Activated CD8-positive, alpha-beta memory T cell treated with anti-CD3 and anti-CD28 coated beads for 48 hours (primary cell): ENCODE data around the gene MYO1D.

Experiments
- DNase-seq, 3 experiments: peaks; one replicate each; pipeline ENCODE4 v3.0.0-alpha.2; 2020; ENCODE audit warnings: low read depth in 2 of 3, low spot score in 2 of 3

Gene MYO1D

GRCh38 chr17:32591405-32591804 is 285.5 kb downstream of the MYO1D start:
- no peak for DNase-seq

GRCh38 chr17:32590974-32591373 is 285.9 kb downstream of the MYO1D start:
- DNase-seq: no peak

GRCh38 chr17:32588982-32589381 is 287.9 kb downstream of the MYO1D start:
- DNase-seq: no peak

- no peak for DNase-seq
These were observed 288.8 kb downstream of the MYO1D start for GRCh38 chr17:32588135-32588534.

GRCh38 chr17:32586666-32587065 is 290.3 kb downstream of the MYO1D start:
- no peak for DNase-seq

GRCh38 chr17:32584792-32585191 is 292.1 kb downstream of the MYO1D start:
- no peak for DNase-seq

- no peak for DNase-seq
These were observed 293.9 kb downstream of the MYO1D start for GRCh38 chr17:32583053-32583452.

GRCh38 chr17:32575852-32576251 is 301.1 kb downstream of the MYO1D start:
- no peak for DNase-seq

GRCh38 chr17:32570081-32570396 is 306.9 kb downstream of the MYO1D start:
- no peak for DNase-seq

GRCh38 chr17:32569171-32570080 is 307.5 kb downstream of the MYO1D start:
- DNase-seq: no peak

- no peak for DNase-seq
These were observed 308.2 kb downstream of the MYO1D start for GRCh38 chr17:32568705-32569104.

- DNase-seq: no peak
These were observed 309.4 kb downstream of the MYO1D start for GRCh38 chr17:32567511-32567910.

GRCh38 chr17:32567086-32567485 is 309.8 kb downstream of the MYO1D start:
- no peak for DNase-seq

- DNase-seq: no peak
These were observed 310.6 kb downstream of the MYO1D start for GRCh38 chr17:32566303-32566702.

GRCh38 chr17:32565401-32565800 is 311.5 kb downstream of the MYO1D start:
- no peak for DNase-seq

- no peak for DNase-seq
These were observed 312.6 kb downstream of the MYO1D start for GRCh38 chr17:32564325-32564724.

GRCh38 chr17:32563583-32563982 is 313.3 kb downstream of the MYO1D start:
- no peak for DNase-seq

- DNase-seq: no peak
These were observed 317.8 kb downstream of the MYO1D start for GRCh38 chr17:32558997-32559650.

GRCh38 chr17:32558326-32558955 is 318.5 kb downstream of the MYO1D start:
- DNase-seq: no peak

- DNase-seq: no peak
These were observed 321.2 kb downstream of the MYO1D start for GRCh38 chr17:32555611-32556310.

- DNase-seq: no peak
These were observed 323.8 kb downstream of the MYO1D start for GRCh38 chr17:32553168-32553567.

GRCh38 chr17:32552280-32552679 is 324.6 kb downstream of the MYO1D start:
- no peak for DNase-seq
